Measurements from ENCODE around the gene IL36A.

IL36A gene

GRCh38 chr2:112959109-112959812 is 46.0 kb upstream of the IL36A start:
- no peak overlapping the region for H2AFZ ChIP-seq (ENCODE audit: low read length)
- H3K79me2 ChIP-seq (ENCODE audit: insufficient read depth, low read length), result no peaks in the 10 kb centered on the region

GRCh38 chr2:112960230-112960825 is 44.9 kb upstream of the IL36A start:
- no peaks in the 10 kb centered on the region for H3K36me3 ChIP-seq (ENCODE audit: insufficient read depth, low read length)
- H3K27me3 ChIP-seq (ENCODE audit: insufficient read depth, low read length), result no peaks in the 10 kb centered on the region; the same call in 1 of the 2 replicates
- no peak overlapping the region for H3K4me2 ChIP-seq (ENCODE audit: low read length)
- H3K9me2 ChIP-seq (ENCODE audit: low read depth, low read length), result no peaks in the 10 kb centered on the region
- H3K9ac ChIP-seq (ENCODE audit: low read length), result no peak overlapping the region
- H3K79me2 ChIP-seq (ENCODE audit: insufficient read depth, low read length), result no peaks in the 10 kb centered on the region
- no peaks in the 10 kb centered on the region for H3K9me3 ChIP-seq (ENCODE audit: low read length)
- no peak overlapping the region for H3K4me3 ChIP-seq (ENCODE audit: low read depth, low read length, poor library complexity, severe bottlenecking)
- no peak overlapping the region for H3K27ac ChIP-seq (ENCODE audit: low read depth, low read length, poor library complexity, severe bottlenecking)
- no peaks in the 10 kb centered on the region for H4K20me1 ChIP-seq (ENCODE audit: insufficient read depth, low read length)
- no peaks in the 10 kb centered on the region for H3K4me1 ChIP-seq (ENCODE audit: insufficient read depth, low read length, severe bottlenecking)
- no peak for TF ChIP-seq EZH2 (IDR thresholded peaks at IDR 0.05; ENCODE audit: borderline replicate concordance, low read length)
- TF ChIP-seq CTCF (IDR thresholded peaks at IDR 0.05; ENCODE audit: low read length), result no peak
- H3F3A ChIP-seq (ENCODE audit: insufficient read depth, low read length), result no peaks in the 10 kb centered on the region
- no peak overlapping the region for H2AFZ ChIP-seq (ENCODE audit: low read length)

More at GRCh38 chr2:112959109-112959812, 46.0 kb upstream of the IL36A start:
- H3K4me2 ChIP-seq (ENCODE audit: low read length), result no peak overlapping the region
- no peaks in the 10 kb centered on the region for H3K36me3 ChIP-seq (ENCODE audit: insufficient read depth, low read length)
- no peaks in the 10 kb centered on the region; the same call in 1 of the 2 replicates for H3K27me3 ChIP-seq (ENCODE audit: insufficient read depth, low read length)
- no peak overlapping the region for H3K4me3 ChIP-seq (ENCODE audit: low read depth, low read length, poor library complexity, severe bottlenecking)
- H3K27ac ChIP-seq (ENCODE audit: low read depth, low read length, poor library complexity, severe bottlenecking), result no peak overlapping the region
- no peak overlapping the region for H3K9ac ChIP-seq (ENCODE audit: low read length)
- no peaks in the 10 kb centered on the region for H3K9me2 ChIP-seq (ENCODE audit: low read depth, low read length)
- no peaks in the 10 kb centered on the region for H3K9me3 ChIP-seq (ENCODE audit: low read length)
- no peaks in the 10 kb centered on the region for H3F3A ChIP-seq (ENCODE audit: insufficient read depth, low read length)
- no peaks in the 10 kb centered on the region for H3K4me1 ChIP-seq (ENCODE audit: insufficient read depth, low read length, severe bottlenecking)
- TF ChIP-seq CTCF (IDR thresholded peaks at IDR 0.05; ENCODE audit: low read length), result no peak
- TF ChIP-seq EZH2 (IDR thresholded peaks at IDR 0.05; ENCODE audit: borderline replicate concordance, low read length), result no peak
- no peaks in the 10 kb centered on the region for H4K20me1 ChIP-seq (ENCODE audit: insufficient read depth, low read length)

GRCh38 chr2:112962308-112963175 is 42.7 kb upstream of the IL36A start:
- Histone ChIP-seq H3F3A (ENCODE audit: insufficient read depth, low read length) (no peaks in the 10 kb centered on the region), H3K9me2 (ENCODE audit: low read depth, low read length) (no peaks in the 10 kb centered on the region), H3K9me3 (ENCODE audit: low read length) (no peaks in the 10 kb centered on the region), H3K79me2 (ENCODE audit: insufficient read depth, low read length) (no peaks in the 10 kb centered on the region), H4K20me1 (ENCODE audit: insufficient read depth, low read length) (no peaks in the 10 kb centered on the region), H3K27ac (ENCODE audit: low read depth, low read length, poor library complexity, severe bottlenecking) (no peak overlapping the region), H3K36me3 (ENCODE audit: insufficient read depth, low read length) (no peaks in the 10 kb centered on the region), H2AFZ (ENCODE audit: low read length) (no peak overlapping the region), H3K4me2 (ENCODE audit: low read length) (no peak overlapping the region), H3K4me3 (ENCODE audit: low read depth, low read length, poor library complexity, severe bottlenecking) (no peak overlapping the region), H3K9ac (ENCODE audit: low read length) (no peak overlapping the region), H3K27me3 (ENCODE audit: insufficient read depth, low read length) (no peaks in the 10 kb centered on the region), H3K4me1 (ENCODE audit: insufficient read depth, low read length, severe bottlenecking) (no peaks in the 10 kb centered on the region)
- TF ChIP-seq EZH2 (IDR thresholded peaks at IDR 0.05; ENCODE audit: borderline replicate concordance, low read length) (no peak), CTCF (IDR thresholded peaks at IDR 0.05; ENCODE audit: low read length) (no peak)
